Mammary epithelial cell (primary cell): ENCODE data around the gene CFAP53.

Source experiments
- EZH2 ChIP-seq: IDR thresholded peaks from 2 replicates; pipeline ENCODE4 v1.6.1; 2012; ENCODE audit warnings: low read length, inconsistent platforms, borderline replicate concordance
- TF ChIP-seq, protein P1 (sequence below), 2 donors: IDR thresholded peaks in 1 of 2; conservative IDR thresholded peaks in 1 of 2; 2 replicates each; pipeline ENCODE4 v1.5.1; 2011 to 2012; ENCODE audit warnings: inconsistent platforms in 2 of 2, low read length in 2 of 2, mild to moderate bottlenecking in 2 of 2, control low read depth in 1 of 2, low read depth in 1 of 2; ENCODE audit not compliant: insufficient read depth in 1 of 2; ENCODE audit errors: extremely low read depth in 1 of 2

DNA sequence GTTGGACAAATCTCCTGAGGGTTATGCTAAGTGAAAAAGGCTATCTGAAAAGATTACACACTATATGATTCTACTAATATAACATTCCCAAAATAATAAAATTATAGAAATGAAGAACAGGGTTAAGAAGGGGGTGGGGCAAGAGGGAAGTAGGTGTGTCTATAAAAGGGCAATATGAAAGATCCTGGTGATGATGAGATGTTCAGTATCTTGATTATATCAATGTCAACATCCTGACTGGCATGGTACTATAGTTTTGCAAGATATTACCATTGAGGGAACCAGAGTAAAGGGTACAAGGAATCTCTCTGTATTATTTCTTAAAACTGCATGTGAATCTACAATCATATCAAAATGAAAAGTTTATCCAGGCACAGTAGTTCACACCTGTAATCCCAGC is 16.7 kb downstream of the CFAP53 start:
- TF ChIP-seq EZH2: no peak
- TF ChIP-seq, protein P1, sequence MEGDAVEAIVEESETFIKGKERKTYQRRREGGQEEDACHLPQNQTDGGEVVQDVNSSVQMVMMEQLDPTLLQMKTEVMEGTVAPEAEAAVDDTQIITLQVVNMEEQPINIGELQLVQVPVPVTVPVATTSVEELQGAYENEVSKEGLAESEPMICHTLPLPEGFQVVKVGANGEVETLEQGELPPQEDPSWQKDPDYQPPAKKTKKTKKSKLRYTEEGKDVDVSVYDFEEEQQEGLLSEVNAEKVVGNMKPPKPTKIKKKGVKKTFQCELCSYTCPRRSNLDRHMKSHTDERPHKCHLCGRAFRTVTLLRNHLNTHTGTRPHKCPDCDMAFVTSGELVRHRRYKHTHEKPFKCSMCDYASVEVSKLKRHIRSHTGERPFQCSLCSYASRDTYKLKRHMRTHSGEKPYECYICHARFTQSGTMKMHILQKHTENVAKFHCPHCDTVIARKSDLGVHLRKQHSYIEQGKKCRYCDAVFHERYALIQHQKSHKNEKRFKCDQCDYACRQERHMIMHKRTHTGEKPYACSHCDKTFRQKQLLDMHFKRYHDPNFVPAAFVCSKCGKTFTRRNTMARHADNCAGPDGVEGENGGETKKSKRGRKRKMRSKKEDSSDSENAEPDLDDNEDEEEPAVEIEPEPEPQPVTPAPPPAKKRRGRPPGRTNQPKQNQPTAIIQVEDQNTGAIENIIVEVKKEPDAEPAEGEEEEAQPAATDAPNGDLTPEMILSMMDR (conservative IDR thresholded peaks at IDR 0.05 in 1 of 2, IDR thresholded peaks at IDR 0.05 in 1 of 2; ENCODE audit: extremely low read depth in 1 of 2, insufficient read depth in 1 of 2, low read depth in 1 of 2, low read length in 2 of 2): no peak
